Fibroblast of pulmonary artery (primary cell): ENCODE results near the gene MYH13.

Experiments used
- DNase-seq: peaks from one replicate; pipeline ENCODE4 v3.0.0-alpha.2; 2010; ENCODE audit warnings: low read depth
- H3K4me3 ChIP-seq: replicated peaks from 2 replicates; pipeline ENCODE4 v1.5.1; 2011; ENCODE audit warnings: low read depth, mild to moderate bottlenecking, control low read depth, low read length, moderate library complexity
- CTCF ChIP-seq: IDR thresholded peaks from 2 replicates; pipeline ENCODE4 v1.5.1; 2011; ENCODE audit warnings: mild to moderate bottlenecking, control low read depth, low read length, inconsistent platforms; ENCODE audit errors: missing control alignments

MYH13 gene

GRCh38 chr17:10354651-10355050, 18.2 kb downstream of the MYH13 start:
- no peak for TF ChIP-seq CTCF
- no peak for DNase-seq
- no peak overlapping the region for H3K4me3 ChIP-seq

- no peak for TF ChIP-seq CTCF
- H3K4me3 ChIP-seq = no peak overlapping the region
- DNase-seq = no peak
Measured at GRCh38 chr17:10352893-10353292, 19.9 kb downstream of the MYH13 start.

DNA sequence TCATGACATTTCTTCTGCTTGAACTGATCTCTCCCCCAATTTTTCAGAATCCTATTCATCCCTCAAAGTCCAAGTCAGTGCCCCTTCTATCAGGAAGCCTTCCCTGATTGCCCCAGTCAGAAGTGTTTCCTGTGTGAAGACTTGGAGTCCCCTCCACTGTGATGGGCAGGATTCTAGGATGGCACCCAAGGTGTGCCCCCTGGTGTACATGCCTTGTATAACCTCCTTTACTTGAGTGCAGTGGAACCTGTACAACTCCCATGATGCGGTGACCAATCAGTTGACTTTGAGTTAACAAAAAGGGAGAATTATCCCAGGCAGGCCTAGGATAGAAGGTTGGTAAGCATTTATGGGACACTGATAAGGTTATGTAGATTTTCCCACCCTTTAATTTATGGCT, 23.4 kb downstream of the MYH13 start:
- peak; percentile 21 for DNase-seq
- TF ChIP-seq CTCF = peak; percentile 29
- no peak overlapping the region for H3K4me3 ChIP-seq

DNA sequence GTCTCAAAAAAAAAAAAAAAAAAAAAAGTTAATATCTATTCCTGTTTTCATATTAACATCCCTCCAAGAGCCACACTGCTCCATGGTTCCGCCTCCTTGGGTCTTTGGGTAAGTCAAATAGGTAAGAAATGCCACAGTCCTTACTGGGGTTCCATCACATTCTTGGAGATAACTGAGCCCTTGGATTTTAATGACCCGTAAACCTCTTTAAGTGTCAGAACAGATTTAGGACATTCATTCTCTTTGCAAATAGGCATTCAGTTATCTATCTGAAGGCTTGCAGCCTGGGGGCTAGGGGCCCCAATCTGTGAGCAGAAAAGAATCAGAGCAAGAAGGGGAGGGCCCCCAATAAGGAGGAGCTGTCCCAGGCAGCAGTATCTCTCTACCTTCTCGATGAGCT, 28.0 kb downstream of the MYH13 start:
- no peak for TF ChIP-seq CTCF
- H3K4me3 ChIP-seq = no peak overlapping the region
- no peak for DNase-seq

GRCh38 chr17:10339051-10339450, 33.8 kb downstream of the MYH13 start:
- H3K4me3 ChIP-seq = no peak overlapping the region
- no peak for TF ChIP-seq CTCF

GRCh38 chr17:10337976-10338375, 34.8 kb downstream of the MYH13 start:
- no peak for TF ChIP-seq CTCF
- no peak for DNase-seq
- no peak overlapping the region for H3K4me3 ChIP-seq

More at GRCh38 chr17:10339051-10339450, 33.8 kb downstream of the MYH13 start:
- DNase-seq = no peak

DNA sequence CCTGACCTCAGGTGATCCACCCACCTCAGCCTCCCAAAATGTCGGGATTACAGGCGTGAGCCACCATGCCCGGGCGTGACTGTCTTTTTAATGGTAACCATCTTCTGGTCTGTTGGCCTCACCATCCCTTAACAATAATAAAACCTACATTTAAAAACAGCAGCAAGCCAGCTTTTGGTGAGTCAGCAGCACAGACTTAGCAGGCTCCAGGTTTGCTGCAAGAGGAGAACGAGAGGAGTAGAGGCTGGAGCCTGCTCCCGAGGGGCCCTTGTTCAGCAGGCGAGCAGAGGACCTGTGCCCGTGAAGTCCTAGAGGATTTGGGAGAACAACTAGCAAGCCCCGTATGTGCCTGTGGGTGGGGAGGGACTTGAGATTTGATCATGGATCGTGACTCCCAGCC, 35.7 kb downstream of the MYH13 start:
- no peak for DNase-seq
- H3K4me3 ChIP-seq = no peak overlapping the region
- TF ChIP-seq CTCF = no peak
